GM18499 (cell line): ENCODE results near the gene TMEM238.
A peak's percentile ranks its signal among the peaks of the same experiment; 100 is the strongest.
"Not testable (repeated sequence)": the region's sequence is repeated elsewhere in the genome, so short reads cannot be mapped to it uniquely, and the experiment has no call there.

Experiments used
- ATAC-seq: cut with Tn5 transposase; IDR thresholded peaks from one replicate; pipeline ENCODE4 v1.9.1; 2021; ENCODE audit warnings: moderate number of reproducible peaks; ENCODE audit not compliant: insufficient read depth, unreplicated experiment

TMEM238 gene, protein sequence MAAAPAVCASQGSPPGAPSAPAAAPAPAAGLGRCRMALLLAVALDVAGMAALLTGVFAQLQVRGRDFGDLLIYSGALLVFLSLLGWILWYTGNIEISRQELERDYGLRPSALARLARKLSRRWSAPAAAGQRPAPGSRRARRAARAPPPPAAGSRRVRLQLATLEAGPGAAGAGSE

GRCh38 chr19:55384131-55384919, at the start of gene TMEM238:
TSS of gene TMEM238 (minus strand) at chr19:55384292. CDS start at chr19:55384259, 33 bp downstream.
- ATAC-seq: no peak

DNA sequence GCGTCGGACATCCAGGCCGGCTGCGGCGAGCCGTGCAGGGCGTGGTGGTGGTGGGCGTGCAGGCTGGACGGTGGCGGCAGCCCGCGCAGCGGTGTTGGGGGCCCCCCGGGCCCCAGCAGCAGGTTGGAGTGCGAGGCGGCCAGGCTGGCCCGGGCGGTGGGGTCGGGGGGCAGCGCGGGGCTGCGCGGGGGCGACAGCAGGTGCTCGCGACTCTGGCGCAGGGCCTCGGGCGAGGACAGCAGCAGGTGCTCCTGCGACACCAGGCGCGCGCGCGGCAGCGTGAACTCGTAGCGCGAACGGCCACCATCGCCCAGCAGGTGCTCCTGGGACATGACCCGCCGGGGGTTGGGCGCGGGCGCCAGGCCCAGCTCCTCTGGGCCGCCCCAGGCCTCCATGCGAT, 49.2 kb upstream of the TMEM238 start:
- no peak for ATAC-seq

DNA sequence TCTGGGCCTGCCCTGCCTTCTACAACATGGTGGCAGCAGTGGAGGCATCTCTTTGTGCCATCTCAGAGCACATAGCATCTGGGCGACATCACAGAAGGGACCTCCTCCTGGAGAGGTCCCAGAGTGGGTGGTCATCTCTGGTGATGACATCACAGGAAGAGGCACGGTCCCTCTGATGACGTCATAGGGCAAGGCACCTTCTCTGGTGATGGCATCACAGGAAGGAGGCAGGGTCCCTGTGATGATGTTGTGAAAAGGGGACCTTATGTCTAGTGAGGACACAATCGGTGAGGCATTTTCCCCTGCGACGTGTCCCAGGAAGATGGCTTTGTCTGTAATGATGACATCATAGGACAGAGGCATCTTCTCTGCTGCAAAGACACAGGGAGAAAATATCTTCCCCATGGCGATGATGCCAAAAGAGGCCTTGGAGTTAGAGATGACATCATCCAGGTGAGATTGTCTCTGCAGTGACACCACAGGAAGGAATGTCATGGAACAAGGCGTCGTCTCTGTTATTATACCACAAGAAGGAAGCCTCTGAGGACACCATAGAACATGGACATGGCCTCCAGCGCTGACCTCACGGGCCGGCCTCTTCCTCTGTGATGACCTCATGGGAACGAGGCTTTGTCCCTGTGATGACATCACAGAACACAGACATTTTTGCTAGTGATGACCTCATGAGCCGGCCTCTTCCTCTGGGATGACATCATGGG, 48.3 kb upstream of the TMEM238 start:
- no peak for ATAC-seq

DNA sequence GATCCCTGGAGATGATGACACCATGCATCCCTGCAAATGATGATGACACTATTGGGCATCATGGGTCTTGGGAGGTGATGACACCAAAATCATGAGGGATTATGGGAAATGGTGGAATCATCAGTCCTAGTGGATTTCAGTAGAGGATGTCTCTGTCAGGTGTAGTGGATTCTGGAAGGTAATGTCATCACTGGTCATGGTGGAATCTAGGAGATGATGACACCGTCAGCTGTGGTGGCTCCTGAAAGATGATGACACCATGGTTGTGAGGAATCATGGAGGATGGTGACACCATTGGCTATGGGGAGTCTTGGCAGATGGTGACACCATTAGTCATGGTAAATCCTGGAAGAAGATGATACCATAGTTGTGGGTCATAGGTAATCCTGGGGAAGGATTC, 47.1 kb upstream of the TMEM238 start:
- no peak for ATAC-seq

DNA sequence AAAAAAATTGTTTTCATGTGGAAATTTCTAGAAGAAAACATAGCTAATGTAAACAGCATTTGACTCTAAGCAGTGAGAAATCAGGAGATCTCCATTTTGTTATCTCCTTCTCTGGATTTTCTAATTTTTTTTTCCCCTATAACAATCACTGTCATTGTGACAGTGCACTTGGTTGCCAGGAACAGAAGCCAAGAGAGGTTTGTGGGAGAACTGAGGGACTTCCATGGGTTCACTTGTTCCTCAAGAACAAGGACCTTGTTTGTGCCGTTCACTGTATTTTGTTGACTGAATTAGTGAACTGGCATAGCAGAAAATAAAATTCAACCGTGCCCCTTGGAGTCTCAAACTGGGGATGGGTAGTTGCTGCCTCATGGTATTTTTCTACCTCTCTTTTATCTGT, 42.0 kb upstream of the TMEM238 start:
- no peak for ATAC-seq

GRCh38 chr19:55424518-55424917, 40.4 kb upstream of the TMEM238 start:
- ATAC-seq: no peak

DNA sequence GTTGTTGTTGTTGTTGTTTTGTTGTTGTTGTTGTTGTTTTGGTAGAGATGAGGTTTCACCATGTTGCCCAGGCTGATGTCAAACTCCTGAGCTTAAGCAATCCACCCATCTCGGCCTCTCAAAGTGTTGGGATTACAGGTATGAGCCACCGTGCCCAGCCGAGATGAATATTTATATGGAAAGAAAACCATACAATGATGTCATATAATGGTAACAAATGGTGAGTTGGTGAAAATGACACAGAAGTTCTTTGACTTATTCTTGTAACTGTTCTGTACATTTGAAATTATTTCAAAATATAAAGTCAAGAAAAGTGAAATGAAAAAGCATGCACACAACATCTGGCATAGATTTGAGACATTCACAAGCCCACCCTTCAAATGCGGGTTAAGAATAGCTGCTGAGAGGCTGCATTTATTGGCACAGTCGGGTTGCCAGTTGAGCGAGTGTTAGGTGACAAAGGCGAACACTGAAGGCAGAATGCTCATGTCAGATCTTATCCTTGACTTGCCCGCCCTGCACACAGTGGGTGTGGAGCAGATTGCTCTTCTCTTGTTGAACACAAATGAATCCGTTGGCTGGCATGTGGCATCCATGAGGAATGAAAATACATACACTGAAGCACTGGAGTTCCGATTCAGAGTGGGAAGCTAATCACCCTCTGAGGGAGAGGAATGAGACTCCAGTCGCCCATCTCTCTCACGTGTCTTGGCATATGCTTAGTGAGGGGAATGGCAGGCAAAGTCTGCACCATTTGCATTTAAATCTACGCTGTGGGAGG, 39.3 kb upstream of the TMEM238 start:
- ATAC-seq: no peak

DNA sequence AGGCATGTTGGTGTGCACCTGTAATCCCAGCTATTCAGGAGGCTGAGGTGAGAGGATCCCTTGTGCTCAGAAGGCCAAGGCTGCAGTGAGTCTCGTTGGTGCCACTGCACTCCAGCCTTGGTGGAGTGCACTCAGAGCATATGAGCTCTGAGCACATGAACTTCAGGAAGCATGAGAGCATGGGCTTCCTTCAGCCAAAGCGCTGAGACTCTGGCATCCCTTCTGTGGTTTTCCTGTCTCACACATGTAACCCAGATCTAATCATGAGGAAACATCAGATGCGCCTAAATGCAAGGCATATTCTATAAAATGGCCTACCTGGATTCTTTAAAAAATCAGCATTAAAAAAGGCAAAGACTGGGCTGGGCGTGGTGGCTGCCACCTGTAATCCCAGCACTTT, 37.2 kb upstream of the TMEM238 start:
- not testable (repeated sequence) for ATAC-seq

DNA sequence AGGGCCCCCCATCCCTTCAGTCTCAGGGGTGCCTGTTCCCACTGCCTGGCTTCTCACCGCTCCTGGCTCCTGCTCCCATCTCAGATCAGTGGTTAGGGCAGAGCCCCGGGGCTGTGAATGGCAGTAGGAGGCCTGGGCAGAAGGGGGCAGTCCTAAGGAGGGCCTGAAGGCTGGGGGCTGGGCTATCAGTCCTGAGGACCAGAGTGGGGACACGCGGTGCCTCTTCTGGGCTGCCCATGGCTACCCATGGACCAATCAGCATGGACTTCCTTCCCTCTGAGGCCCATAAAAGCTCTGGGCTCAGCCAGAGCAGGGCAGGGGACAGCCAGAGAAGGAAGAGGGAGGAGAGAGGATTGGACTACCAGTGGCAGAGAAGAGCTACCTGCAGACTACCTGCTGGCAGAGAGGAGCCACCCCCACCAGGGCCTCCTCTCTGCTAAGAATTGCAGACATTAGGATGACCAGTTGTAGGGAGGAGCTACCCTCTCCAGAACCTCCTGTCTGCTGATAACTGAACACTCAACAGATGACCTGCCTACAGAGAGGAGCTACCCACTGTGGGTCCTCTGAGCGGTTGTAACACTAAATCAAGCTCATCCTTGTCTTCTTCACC, 35.6 kb upstream of the TMEM238 start:
- no peak for ATAC-seq

DNA sequence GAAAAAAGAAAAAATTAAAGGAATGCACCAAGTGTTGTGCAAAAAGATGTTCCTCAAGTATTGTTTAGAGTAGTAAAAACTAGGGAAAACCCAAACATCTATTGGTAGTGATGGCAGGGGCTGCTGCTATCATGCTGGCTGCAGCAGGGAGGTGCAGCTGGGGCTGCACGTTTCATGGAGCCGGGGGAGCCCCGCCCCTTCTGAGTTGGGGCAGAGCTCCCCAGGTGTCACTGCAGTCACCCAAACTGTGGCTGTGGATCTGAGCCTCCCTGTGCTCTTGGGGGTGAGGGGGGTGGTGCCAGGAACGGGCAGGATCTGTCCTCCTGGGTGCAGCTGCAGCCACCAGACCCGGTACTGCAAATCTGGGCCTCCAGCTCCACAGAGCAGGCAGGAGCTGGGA, 35.0 kb upstream of the TMEM238 start:
- ATAC-seq: no peak

DNA sequence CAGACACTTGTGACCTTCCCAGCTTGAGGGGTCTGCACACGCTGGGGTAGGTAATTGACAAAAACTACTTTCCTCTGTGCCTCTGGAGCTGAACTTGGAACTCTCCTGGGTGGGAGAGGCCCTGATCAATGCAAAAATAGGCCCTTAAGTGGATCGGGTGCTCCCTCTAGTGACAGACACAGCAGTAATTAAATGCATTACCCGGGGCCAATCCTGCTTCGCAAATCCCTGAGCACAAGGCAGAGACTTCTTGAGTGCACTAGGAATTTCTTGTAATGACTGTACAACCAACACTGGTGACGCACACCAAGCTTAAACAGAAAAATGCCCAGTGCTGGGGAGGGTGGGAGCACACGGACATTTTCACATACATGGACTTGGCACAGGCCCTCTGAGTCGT, 34.1 kb upstream of the TMEM238 start:
- no peak for ATAC-seq

DNA sequence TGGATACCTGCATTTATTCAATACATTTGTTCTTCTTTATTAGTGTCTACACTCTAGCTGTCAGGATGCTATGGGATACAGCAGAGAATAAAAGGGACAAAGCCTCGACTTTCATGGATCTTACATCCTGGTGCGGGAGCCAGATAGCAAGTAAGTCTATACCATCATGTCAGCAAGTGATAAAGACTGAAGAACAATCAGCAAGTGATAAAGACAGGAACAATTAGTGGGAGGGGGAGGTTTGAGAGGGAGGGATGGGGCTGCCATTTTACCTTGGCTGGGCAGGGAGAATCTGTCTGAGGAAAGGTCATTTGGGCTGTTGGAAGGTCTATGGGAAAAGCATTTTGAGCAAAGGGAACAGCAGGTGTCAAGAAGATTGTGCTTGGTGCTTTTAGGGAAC, 26.1 kb upstream of the TMEM238 start:
- ATAC-seq: no peak

DNA sequence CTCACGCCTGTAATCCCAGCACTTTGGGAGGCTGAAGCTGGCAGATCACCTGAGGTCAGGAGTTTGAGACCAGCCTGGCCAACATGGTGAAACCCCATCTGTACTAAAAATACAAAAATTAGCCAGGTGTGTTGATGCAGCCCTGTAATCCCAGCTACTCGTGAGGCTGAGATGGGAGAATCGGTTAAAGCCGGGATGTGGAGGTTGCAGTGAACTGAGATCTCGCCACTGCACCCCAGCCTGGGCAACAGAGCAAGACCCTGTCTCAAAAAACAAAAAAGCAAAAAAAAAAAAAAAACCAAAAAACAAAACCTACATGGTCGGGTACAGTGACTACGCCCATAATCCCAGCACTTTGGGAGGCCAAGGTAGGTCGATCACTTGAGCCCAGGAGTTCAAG, 25.1 kb upstream of the TMEM238 start:
- not testable (repeated sequence) for ATAC-seq

- ATAC-seq: no peak
Observed at GRCh38 chr19:55408533-55408872, 24.4 kb upstream of the TMEM238 start.

DNA sequence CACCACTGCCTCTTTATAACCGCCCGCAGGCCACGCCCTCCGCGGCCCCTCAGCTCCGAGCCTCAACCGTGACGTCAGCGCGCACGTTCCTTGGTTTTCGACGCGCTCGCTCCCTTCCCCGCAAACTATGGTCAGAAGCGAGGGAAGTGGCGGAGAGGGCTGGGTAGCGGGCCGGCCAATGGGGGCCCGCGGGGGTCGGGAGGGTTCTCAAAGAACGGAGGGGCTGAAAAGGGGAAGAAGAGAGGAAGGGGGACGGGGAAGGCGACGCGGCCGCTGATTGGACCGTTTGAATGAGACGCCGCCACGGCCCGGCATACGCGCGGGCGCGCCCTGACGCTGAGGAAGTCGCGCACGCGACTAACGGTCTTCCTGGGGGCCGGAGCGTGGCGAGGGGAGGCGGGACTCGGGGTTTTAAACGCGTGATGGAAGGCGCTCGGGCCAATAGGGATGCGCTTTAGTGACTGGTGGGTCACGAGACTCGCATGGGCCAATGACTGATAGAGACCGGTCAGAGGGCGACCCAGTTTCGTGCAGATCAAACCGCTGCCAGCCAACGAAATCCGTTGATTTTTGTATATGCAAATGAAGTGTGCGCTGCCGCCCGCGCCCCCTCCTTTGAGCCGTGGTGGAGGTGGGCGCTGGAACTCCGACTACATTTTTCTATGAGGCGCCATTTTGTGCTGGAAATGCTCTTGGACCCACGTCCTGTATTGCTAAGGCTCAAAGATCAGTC, 23.9 kb upstream of the TMEM238 start:
- ATAC-seq: peak; percentile 69

DNA sequence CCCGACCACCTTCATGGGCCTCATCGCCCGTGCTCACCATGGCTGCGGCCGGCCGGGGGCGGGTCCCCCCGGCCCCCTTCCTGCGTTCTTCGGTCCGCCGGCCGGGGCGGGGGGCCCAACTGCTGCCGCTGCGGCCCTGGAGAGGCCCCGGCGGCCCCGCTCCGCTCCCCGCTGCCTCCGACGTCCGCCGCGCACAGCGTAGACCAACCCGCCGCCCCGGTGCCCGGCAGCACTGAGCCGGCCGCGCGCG, 23.4 kb upstream of the TMEM238 start, which contains the start of gene UBE2S:
UBE2S (minus strand) TSS at position 239 of the 250 bp plus-strand sequence; CDS start at position 40, 199 bp downstream.
- not testable (repeated sequence) for ATAC-seq

DNA sequence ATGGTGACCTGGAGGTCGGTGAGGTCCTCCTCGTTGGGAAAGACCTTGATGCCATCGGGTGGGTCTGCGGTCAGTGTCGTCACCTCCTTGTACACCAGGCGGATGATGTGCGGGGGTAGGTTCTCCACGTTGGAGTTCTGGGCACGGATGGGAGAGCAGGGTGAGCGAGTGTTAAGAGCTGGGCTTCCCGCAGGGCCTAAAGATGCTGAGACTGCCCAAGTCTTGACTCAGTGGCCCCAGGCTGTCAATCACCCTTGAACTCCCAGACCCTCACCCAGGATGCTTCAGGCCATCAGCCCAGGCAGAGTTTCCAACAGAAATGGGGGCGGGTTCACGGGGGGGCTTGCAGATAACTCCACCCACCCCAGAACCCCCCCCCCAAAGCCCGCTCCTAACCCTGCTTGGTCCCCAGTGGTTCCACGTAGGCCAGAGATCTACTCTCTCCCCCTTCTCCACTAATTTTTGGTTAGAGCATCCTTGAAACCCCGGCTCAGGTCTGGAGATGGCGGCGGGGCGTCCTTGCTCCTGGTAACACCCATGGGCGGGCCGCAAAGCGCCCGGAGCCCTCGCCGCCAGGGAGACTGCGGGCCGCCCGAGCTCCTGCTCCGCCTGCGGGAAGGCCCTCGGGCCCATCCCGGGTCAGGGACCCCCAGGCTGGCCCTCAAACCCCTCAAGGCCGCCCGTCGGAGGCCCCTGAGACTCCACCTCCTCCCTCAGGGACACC, 22.9 kb upstream of the TMEM238 start:
- ATAC-seq: no peak

- no peak for ATAC-seq
Observed at GRCh38 chr19:55406091-55406825, 22.2 kb upstream of the TMEM238 start.

GRCh38 chr19:55405638-55406037, 21.5 kb upstream of the TMEM238 start:
- ATAC-seq: no peak
